H9 (cell line): ENCODE results near the gene SIGLEC7. TPM values are rescaled to one million over a fixed set of nuclear protein-coding genes. Genes with fewer than 3 reads are reported as not detected.

Source experiments
- DNase-seq: peaks from one replicate; pipeline ENCODE4 v3.0.0-alpha.2; 2017
- H2AFZ ChIP-seq: one replicate; pipeline ENCODE4 v1.6.1; 2013; ENCODE audit warnings: mild to moderate bottlenecking, low read length, control low read depth, moderate library complexity
- H2AK5ac ChIP-seq: 2 replicates; pipeline ENCODE4 v1.6.1; 2013; ENCODE audit warnings: low read length, control low read depth, mixed read lengths; ENCODE audit not compliant: insufficient read length
- H2BK120ac ChIP-seq: one replicate; pipeline ENCODE4 v1.6.1; 2013; ENCODE audit warnings: low read depth, mild to moderate bottlenecking, low read length, control low read depth, inconsistent platforms; ENCODE audit not compliant: poor library complexity, severe bottlenecking
- H2BK12ac ChIP-seq: 2 replicates; pipeline ENCODE4 v1.6.1; 2013; ENCODE audit warnings: low read length, control low read depth, mixed read lengths, low read depth; ENCODE audit not compliant: insufficient read length
- H2BK15ac ChIP-seq: 2 replicates; pipeline ENCODE4 v1.6.1; 2013; ENCODE audit warnings: low read depth, low read length, control low read depth
- H2BK20ac ChIP-seq: one replicate; pipeline ENCODE4 v1.6.1; 2013; ENCODE audit warnings: low read depth, mild to moderate bottlenecking, low read length, control low read depth, inconsistent platforms; ENCODE audit not compliant: poor library complexity, severe bottlenecking
- H2BK5ac ChIP-seq: 2 replicates; pipeline ENCODE4 v1.6.1; 2013; ENCODE audit warnings: low read length, control low read depth, mixed read lengths; ENCODE audit not compliant: insufficient read length
- H3K14ac ChIP-seq: 2 replicates; pipeline ENCODE4 v1.6.1; 2013; ENCODE audit warnings: low read length, control low read depth; ENCODE audit not compliant: insufficient read depth
- H3K18ac ChIP-seq: 2 replicates; pipeline ENCODE4 v1.6.1; 2013; ENCODE audit warnings: low read depth, mild to moderate bottlenecking, mixed read lengths, low read length, control low read depth; ENCODE audit not compliant: insufficient read length
- H3K23ac ChIP-seq: 2 replicates; pipeline ENCODE4 v1.6.1; 2013; ENCODE audit warnings: low read length, control low read depth, mixed read lengths, low read depth; ENCODE audit not compliant: insufficient read length
- H3K23me2 ChIP-seq: 2 replicates; pipeline ENCODE4 v1.6.1; 2013; ENCODE audit warnings: low read depth, mild to moderate bottlenecking, mixed read lengths, low read length, control low read depth; ENCODE audit not compliant: insufficient read length, poor library complexity, severe bottlenecking
- H3K27ac ChIP-seq: 2 replicates; pipeline ENCODE4 v1.5.1; 2013; ENCODE audit warnings: low read length, control low read depth, mixed read lengths, low read depth; ENCODE audit not compliant: insufficient read length
- H3K27me3 ChIP-seq: 2 replicates; pipeline ENCODE4 v1.6.1; 2013; ENCODE audit warnings: low read length, control low read depth, inconsistent platforms; ENCODE audit not compliant: insufficient read depth
- H3K4ac ChIP-seq: 2 replicates; pipeline ENCODE4 v1.6.1; 2013; ENCODE audit warnings: low read depth, mild to moderate bottlenecking, control low read depth, inconsistent platforms, low read length, moderate library complexity
- H3K4me1 ChIP-seq: 2 replicates; pipeline ENCODE4 v1.6.1; 2013; ENCODE audit warnings: low read length, control low read depth, inconsistent platforms; ENCODE audit not compliant: insufficient read depth
- H3K4me2 ChIP-seq: 2 replicates; pipeline ENCODE4 v1.6.1; 2013; ENCODE audit warnings: low read length, control low read depth, mixed read lengths; ENCODE audit not compliant: insufficient read length, insufficient read depth
- H3K56ac ChIP-seq: 2 replicates; pipeline ENCODE4 v1.6.1; 2013; ENCODE audit warnings: low read depth, mild to moderate bottlenecking, mixed read lengths, low read length, control low read depth; ENCODE audit not compliant: insufficient read length
- H3K79me1 ChIP-seq: 2 replicates; pipeline ENCODE4 v1.6.1; 2013; ENCODE audit warnings: low read depth, mild to moderate bottlenecking, moderate library complexity, low read length, control low read depth, inconsistent platforms; ENCODE audit not compliant: insufficient read depth, poor library complexity, severe bottlenecking
- H3K79me2 ChIP-seq: 2 replicates; pipeline ENCODE4 v1.6.1; 2013; ENCODE audit warnings: low read length, control low read depth, inconsistent platforms; ENCODE audit not compliant: insufficient read depth
- H3K9ac ChIP-seq: 2 replicates; pipeline ENCODE4 v1.6.1; 2013; ENCODE audit warnings: low read length, control low read depth, mixed read lengths; ENCODE audit not compliant: insufficient read length; ENCODE audit errors: extremely low read depth
- H3K9me3 ChIP-seq: one replicate; pipeline ENCODE4 v1.6.1; 2013; ENCODE audit warnings: low read depth, low read length, inconsistent platforms; ENCODE audit not compliant: control insufficient read depth
- H3T11ph ChIP-seq: one replicate; pipeline ENCODE4 v1.6.1; 2013; ENCODE audit warnings: mild to moderate bottlenecking, low read length, control low read depth, inconsistent platforms
- H4K20me1 ChIP-seq: one replicate; pipeline ENCODE4 v1.6.1; 2013; ENCODE audit not compliant: control insufficient read depth, insufficient read length, insufficient read depth
- H4K5ac ChIP-seq: 2 replicates; pipeline ENCODE4 v1.6.1; 2013; ENCODE audit warnings: low read depth, mild to moderate bottlenecking, mixed read lengths, low read length, control low read depth; ENCODE audit not compliant: insufficient read length
- H4K8ac ChIP-seq: replicated peaks from 2 replicates; pipeline ENCODE4 v1.6.1; 2013; ENCODE audit warnings: low read length, control low read depth, mixed read lengths, low read depth; ENCODE audit not compliant: insufficient read length
- H4K91ac ChIP-seq: 2 replicates; pipeline ENCODE4 v1.6.1; 2013; ENCODE audit warnings: low read depth, mild to moderate bottlenecking, moderate library complexity, mixed read lengths, low read length, control low read depth; ENCODE audit not compliant: insufficient read length
- H3K27ac Mint-ChIP-seq, 3 experiments: 2 replicates in 2 of 3; 3 replicates in 1 of 3; pipeline ENCODE4 v1.8.0; 2020 to 2021; ENCODE audit warnings: mixed read lengths in 3 of 3, mild to moderate bottlenecking in 1 of 3, moderate library complexity in 1 of 3
- H3K27me3 Mint-ChIP-seq: 2 replicates; pipeline ENCODE4 v1.8.0; 2021; ENCODE audit warnings: low read depth, mild to moderate bottlenecking, moderate library complexity, mixed read lengths
- H3K36me3 Mint-ChIP-seq, 3 experiments: 2 replicates in 2 of 3; 3 replicates in 1 of 3; pipeline ENCODE4 v1.8.0; 2020 to 2021; ENCODE audit warnings: low read depth in 3 of 3, mixed read lengths in 3 of 3; ENCODE audit not compliant: insufficient read depth in 1 of 3
- H3K4me1 Mint-ChIP-seq, 2 experiments: 2 replicates each; pipeline ENCODE4 v1.8.0; 2020; ENCODE audit warnings: mixed read lengths in 2 of 2
- H3K4me3 Mint-ChIP-seq, 2 experiments: 2 replicates in 1 of 2; 3 replicates in 1 of 2; pipeline ENCODE4 v1.8.0; 2020 to 2021; ENCODE audit warnings: mild to moderate bottlenecking in 2 of 2, mixed read lengths in 2 of 2, moderate library complexity in 1 of 2
- H3K9me3 Mint-ChIP-seq, 2 experiments: 2 replicates in 1 of 2; 3 replicates in 1 of 2; pipeline ENCODE4 v1.8.0; 2020; ENCODE audit warnings: mild to moderate bottlenecking in 2 of 2, mixed read lengths in 2 of 2, moderate library complexity in 1 of 2
- CTCF ChIP-seq: fragments of 200-600 bp; sonication (generic); conservative IDR thresholded peaks from 3 replicates; pipeline ENCODE4 v1.8.0; 2021; ENCODE audit warnings: antibody characterized with exemption, mild to moderate bottlenecking
- WGBS: extraction: QIAGEN DNeasy Blood & Tissue Kit; methylation state at CpG from one replicate; pipeline ENCODE4 v1.1.7; 2013; ENCODE audit warnings: missing lambda C conversion rate, low lambda C conversion rate, mixed read lengths; ENCODE audit not compliant: insufficient read length; ENCODE audit errors: extremely low coverage; 5-methylcytosine and 5-hydroxymethylcytosine counted together
- total RNA-seq: library from RNA; stranded (reverse); gene quantifications from 2 replicates; pipeline ENCODE4 v1.2.1, GENCODE V29; 2021

SIGLEC7 gene
- total RNA-seq, 1 experiment from 2014 or later: not detected

- no peaks in the 10 kb centered on the region for H3K23me2 ChIP-seq
- no peak overlapping the region for H3K4me3 Mint-ChIP-seq
- no peak overlapping the region for H3K4me2 ChIP-seq
- no peak overlapping the region for H3K14ac ChIP-seq
- no peaks in the 10 kb centered on the region; a peak in 2 of 5 replicates for H3K9me3 Mint-ChIP-seq
- H2AK5ac ChIP-seq: no peak overlapping the region
- H2AFZ ChIP-seq: no peak overlapping the region
- H2BK5ac ChIP-seq: no peak overlapping the region
- H4K5ac ChIP-seq: no peak overlapping the region
- 0 out of 4 replicates have a peak, but pooled peaks cover 0 to 3% of the 10 kb centered on the region in 2 experiments for H3K4me1 Mint-ChIP-seq
- no peak overlapping the region for H2BK12ac ChIP-seq
- no peaks in the 10 kb centered on the region for H3K4me1 ChIP-seq
- H3K27ac ChIP-seq: no peak overlapping the region
- no peak overlapping the region for H3K9ac ChIP-seq
- H2BK120ac ChIP-seq: no peak overlapping the region
- no peak overlapping the region for H3K4ac ChIP-seq
- H3K9me3 ChIP-seq: no peaks in the 10 kb centered on the region
- no peak overlapping the region for H3T11ph ChIP-seq
- no peaks in the 10 kb centered on the region for H3K27me3 ChIP-seq
- H4K20me1 ChIP-seq: no peaks in the 10 kb centered on the region
- no peak overlapping the region for H3K27ac Mint-ChIP-seq
- H3K18ac ChIP-seq: no peak overlapping the region
- no peak for DNase-seq
- H4K8ac ChIP-seq: no peak overlapping the region
- no peak for TF ChIP-seq CTCF
- H3K56ac ChIP-seq: no peak overlapping the region
- H3K27me3 Mint-ChIP-seq: peaks cover 21% of the 10 kb centered on the region
- no CpG with 5 or more reads among the region's 3 CpGs for WGBS
- no peak overlapping the region for H2BK20ac ChIP-seq
- no peaks in the 10 kb centered on the region for H3K79me1 ChIP-seq
- H3K79me2 ChIP-seq: no peaks in the 10 kb centered on the region
- no peak overlapping the region for H4K91ac ChIP-seq
- no peak overlapping the region for H3K23ac ChIP-seq
- no peaks in the 10 kb centered on the region for H3K36me3 Mint-ChIP-seq
- H2BK15ac ChIP-seq: no peak overlapping the region
These were observed 6.5 kb downstream of the SIGLEC7 start for GRCh38 chr19:51148580-51148979.
